ENCODE results near the gene RFC2.

GRCh38 chr7:74206589-74207120 lies 47.5 kb downstream of the RFC2 start:
- peak; percentile 96 to 99 (median 97) for TF ChIP-seq CTCF (IDR thresholded peaks at IDR 0.05)
- TF ChIP-seq POLR2A (IDR thresholded peaks at IDR 0.05; ENCODE audit: low read depth) = no peak
